Fibroblast of lung (primary cell): ENCODE data around the gene PAX7. TPM values are rescaled to one million over a fixed set of nuclear protein-coding genes. Genes with fewer than 3 reads are reported as not detected.

Source experiments
- DNase-seq, 2 donors: peaks; one replicate each; pipeline versions ENCODE4 v3.0.0 to v3.0.0-alpha.2; 2010; ENCODE audit warnings: low read depth in 2 of 2
- H2AFZ ChIP-seq: 2 replicates; pipeline ENCODE4 v1.5.1; 2012; ENCODE audit warnings: low read length, control low read depth, inconsistent platforms
- H3K27ac ChIP-seq: 2 replicates; pipeline ENCODE4 v1.5.1; 2011; ENCODE audit warnings: low read length, control low read depth; ENCODE audit not compliant: insufficient read depth
- H3K27me3 ChIP-seq: 2 replicates; pipeline ENCODE4 v1.5.1; 2011; ENCODE audit warnings: mild to moderate bottlenecking, low read length; ENCODE audit not compliant: control insufficient read depth, insufficient read depth
- H3K36me3 ChIP-seq: 2 replicates; pipeline ENCODE4 v1.5.1; 2011; ENCODE audit warnings: low read length; ENCODE audit not compliant: control insufficient read depth, insufficient read depth
- H3K4me1 ChIP-seq: 2 replicates; pipeline ENCODE4 v1.5.1; 2011; ENCODE audit warnings: low read length; ENCODE audit not compliant: control insufficient read depth, insufficient read depth; ENCODE audit errors: extremely low read depth
- H3K4me2 ChIP-seq: 2 replicates; pipeline ENCODE4 v1.5.1; 2011; ENCODE audit warnings: low read length, control low read depth; ENCODE audit not compliant: insufficient read depth; ENCODE audit errors: extremely low read depth
- H3K4me3 ChIP-seq, 4 experiments: fragments of 200-600 bp in 1 of 4; sonication (generic) in 1 of 4; replicated peaks in 1 of 4; 2 replicates each; pipeline ENCODE4 v1.5.1; 2011 to 2016; ENCODE audit warnings: low read length in 4 of 4, low read depth in 3 of 4, mild to moderate bottlenecking in 3 of 4, control low read depth in 2 of 4, inconsistent platforms in 1 of 4, mixed read lengths in 1 of 4; ENCODE audit not compliant: insufficient read depth in 1 of 4; ENCODE audit errors: control extremely low read depth in 1 of 4
- H3K79me2 ChIP-seq: 2 replicates; pipeline ENCODE4 v1.5.1; 2012; ENCODE audit warnings: mild to moderate bottlenecking, low read length, inconsistent platforms; ENCODE audit not compliant: control insufficient read depth, insufficient read depth
- H3K9ac ChIP-seq: 2 replicates; pipeline ENCODE4 v1.5.1; 2011; ENCODE audit warnings: mild to moderate bottlenecking, low read length, control low read depth; ENCODE audit not compliant: insufficient read depth
- H3K9me3 ChIP-seq: 2 replicates; pipeline ENCODE4 v1.5.1; 2012; ENCODE audit warnings: low read depth, low read length; ENCODE audit not compliant: control insufficient read depth, insufficient read depth
- H4K20me1 ChIP-seq: 2 replicates; pipeline ENCODE4 v1.5.1; 2011; ENCODE audit warnings: low read length; ENCODE audit not compliant: control insufficient read depth, insufficient read depth; ENCODE audit errors: extremely low read depth
- CTCF ChIP-seq, 2 donors: IDR thresholded peaks in 1 of 2; conservative IDR thresholded peaks in 1 of 2; 1 replicate in 1 of 2; 2 replicates in 1 of 2; pipeline ENCODE4 v1.5.1; 2011 to 2012; ENCODE audit warnings: low read length in 2 of 2, control low read depth in 1 of 2, inconsistent platforms in 1 of 2, low read depth in 1 of 2, mild to moderate bottlenecking in 1 of 2
- EZH2 ChIP-seq: IDR thresholded peaks from 2 replicates; pipeline ENCODE4 v1.5.1; 2012; ENCODE audit warnings: low read length, control low read depth, mild to moderate bottlenecking; ENCODE audit errors: missing control alignments
- polyA plus RNA-seq, 2 donors: library from polyadenylated mRNA; depleted of rRNA in 1 of 2; stranded (reverse) in 1 of 2; unstranded in 1 of 2; fragments of >200 nt; gene quantifications; 2 replicates each; pipeline ENCODE4 v1.2.1, GENCODE V29; 2011 to 2012; ENCODE audit warnings: missing spikeins in 1 of 2
- total RNA-seq: library from RNA; depleted of rRNA; stranded (reverse); fragments of >200 nt; gene quantifications from 2 replicates; pipeline ENCODE4 v1.2.1, GENCODE V29; 2014

Gene PAX7
- total and polyA plus RNA-seq, 2 donors (not counting 1 experiment from before 2014, with no cell fraction given), result not detected

- no peak for DNase-seq
- Histone ChIP-seq H2AFZ (no peak overlapping the region), H4K20me1 (no peaks in the 10 kb centered on the region), H3K36me3 (no peaks in the 10 kb centered on the region), H3K27me3 (no peaks in the 10 kb centered on the region), H3K4me1 (no peaks in the 10 kb centered on the region), H3K79me2 (no peaks in the 10 kb centered on the region), H3K9me3 (no peaks in the 10 kb centered on the region), H3K9ac (no peak overlapping the region), H3K4me3 (no peak overlapping the region), H3K27ac (no peak overlapping the region), H3K4me2 (no peak overlapping the region)
- TF ChIP-seq EZH2, result no peak
- TF ChIP-seq CTCF (conservative IDR thresholded peaks at IDR 0.05 in 1 of 2, IDR thresholded peaks at IDR 0.05 in 1 of 2; ENCODE audit: low read depth in 1 of 2, low read length in 2 of 2), result no peak
Measured at GRCh38 chr1:18606443-18607288, 24.0 kb upstream of the PAX7 start.

- Histone ChIP-seq H3K27me3 (no peaks in the 10 kb centered on the region), H4K20me1 (no peaks in the 10 kb centered on the region), H3K4me1 (no peaks in the 10 kb centered on the region), H3K4me3 (no peak overlapping the region), H3K4me2 (no peak overlapping the region), H3K9ac (no peak overlapping the region), H3K79me2 (no peaks in the 10 kb centered on the region), H3K9me3 (no peaks in the 10 kb centered on the region), H3K36me3 (no peaks in the 10 kb centered on the region), H3K27ac (no peak overlapping the region), H2AFZ (no peak overlapping the region)
- TF ChIP-seq CTCF (conservative IDR thresholded peaks at IDR 0.05 in 1 of 2, IDR thresholded peaks at IDR 0.05 in 1 of 2; ENCODE audit: low read depth in 1 of 2, low read length in 2 of 2) (no peak), EZH2 (no peak)
- DNase-seq, result no peak
Measured at GRCh38 chr1:18607289-18607760, 23.3 kb upstream of the PAX7 start.

GRCh38 chr1:18608534-18608933 is 22.1 kb upstream of the PAX7 start:
- Histone ChIP-seq H3K79me2 (no peaks in the 10 kb centered on the region), H4K20me1 (no peaks in the 10 kb centered on the region), H3K9me3 (no peaks in the 10 kb centered on the region), H3K27me3 (no peaks in the 10 kb centered on the region), H3K36me3 (no peaks in the 10 kb centered on the region), H3K4me2 (no peak overlapping the region), H3K9ac (no peak overlapping the region), H2AFZ (no peak overlapping the region), H3K4me1 (no peaks in the 10 kb centered on the region), H3K4me3 (no peak overlapping the region), H3K27ac (no peak overlapping the region)
- TF ChIP-seq CTCF (conservative IDR thresholded peaks at IDR 0.05 in 1 of 2, IDR thresholded peaks at IDR 0.05 in 1 of 2; ENCODE audit: low read depth in 1 of 2, low read length in 2 of 2) (no peak), EZH2 (no peak)
- no peak for DNase-seq
